ENCODE results near the gene AWAT2. TPM values are rescaled to one million over a fixed set of nuclear protein-coding genes. Genes with fewer than 3 reads are reported as not detected.

Gene AWAT2
- total and polyA plus RNA-seq, 9 of the 15 experiments (the other 6 are each of a cell fraction or from before 2014, with no cell fraction given) = not detected

DNA sequence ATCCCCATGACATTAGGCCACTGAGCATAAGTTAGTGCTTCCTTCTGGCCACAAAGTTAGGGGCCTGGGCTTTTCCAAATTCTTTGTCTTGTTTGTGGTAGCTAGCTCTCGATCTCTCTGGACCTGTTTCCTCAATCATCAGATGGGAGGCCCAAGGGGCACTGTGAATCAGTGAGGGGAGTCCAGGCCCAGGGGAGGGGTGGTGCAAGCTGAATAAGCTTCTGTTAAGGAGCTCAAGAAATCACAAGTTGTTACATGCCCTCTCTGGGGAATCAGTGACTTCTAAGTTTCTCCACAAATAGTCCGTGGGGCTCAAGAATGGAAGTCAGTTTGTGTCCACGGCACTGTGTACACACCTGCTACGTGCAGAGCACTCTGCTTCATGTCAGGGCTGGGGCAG lies 15.1 kb downstream of the AWAT2 start (continued):
- TF ChIP-seq SNRNP70 (optimal IDR thresholded peaks at IDR 0.05; ENCODE audit: low read depth, low read length) (no peak), NFATC3 (IDR thresholded peaks at IDR 0.05) (no peak), KAT8 (IDR thresholded peaks at IDR 0.05; ENCODE audit: low read depth) (no peak), NR1H2 (CRISPR knock-in tag; IDR thresholded peaks at IDR 0.05) (no peak)

DNA sequence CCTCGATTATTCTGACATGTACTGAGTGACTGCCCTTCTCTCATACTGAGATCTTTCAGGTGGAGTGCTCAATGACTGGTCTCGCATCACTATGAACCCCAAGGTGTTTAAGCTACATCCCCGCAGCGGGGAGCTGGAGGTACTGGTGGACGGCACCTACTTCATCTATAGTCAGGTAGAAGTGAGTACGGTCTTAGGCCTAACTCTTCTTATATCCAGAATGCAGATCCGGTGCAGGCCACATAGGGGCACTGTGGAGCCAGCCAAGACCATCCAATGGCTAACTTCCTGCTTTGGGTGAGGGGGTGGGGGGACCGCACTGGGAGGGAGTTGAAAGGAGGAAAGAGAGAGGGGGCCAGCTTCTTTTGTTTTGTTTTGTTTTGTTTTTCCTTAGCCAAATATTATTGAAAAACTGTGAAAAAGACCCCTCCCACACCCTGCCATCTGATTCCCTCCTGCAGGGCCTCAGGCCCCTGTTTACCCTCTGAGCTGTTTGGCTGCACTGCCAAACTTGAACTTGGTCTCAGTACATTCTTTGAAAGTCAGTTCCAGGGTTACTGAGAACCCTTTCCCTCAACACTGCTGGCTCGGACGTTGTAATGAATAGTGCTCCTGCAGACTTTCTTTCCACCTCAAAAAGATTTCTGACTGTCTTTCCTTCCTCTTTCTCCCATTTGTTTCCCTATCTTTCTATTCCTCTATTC lies 16.2 kb downstream of the AWAT2 start:
- CTCF ChIA-PET (ENCODE audit: low intra/inter-chr PET ratio) = interaction anchor here (0.8 to 0.9 kb wide), 2 partner anchors 64 to 229 kb away, joined by 3 read pairs; no protein-coding TSS in a partner anchor
- BruUV-seq (replicated peaks) = no TSS peak
- no peak for TF ChIP-seq ZBTB12 (CRISPR knock-in tag; IDR thresholded peaks at IDR 0.05)
- peak; percentile 23; the same call in 1 of the 2 replicates for TF ChIP-seq REST (IDR thresholded peaks at IDR 0.05; ENCODE audit: borderline replicate concordance)
- no peak for TF ChIP-seq REST (CRISPR knock-in tag; IDR thresholded peaks at IDR 0.05; ENCODE audit: low read depth)
- TF ChIP-seq ZNF75A (CRISPR knock-in tag; IDR thresholded peaks at IDR 0.05) = no peak
- TF ChIP-seq, protein P1, sequence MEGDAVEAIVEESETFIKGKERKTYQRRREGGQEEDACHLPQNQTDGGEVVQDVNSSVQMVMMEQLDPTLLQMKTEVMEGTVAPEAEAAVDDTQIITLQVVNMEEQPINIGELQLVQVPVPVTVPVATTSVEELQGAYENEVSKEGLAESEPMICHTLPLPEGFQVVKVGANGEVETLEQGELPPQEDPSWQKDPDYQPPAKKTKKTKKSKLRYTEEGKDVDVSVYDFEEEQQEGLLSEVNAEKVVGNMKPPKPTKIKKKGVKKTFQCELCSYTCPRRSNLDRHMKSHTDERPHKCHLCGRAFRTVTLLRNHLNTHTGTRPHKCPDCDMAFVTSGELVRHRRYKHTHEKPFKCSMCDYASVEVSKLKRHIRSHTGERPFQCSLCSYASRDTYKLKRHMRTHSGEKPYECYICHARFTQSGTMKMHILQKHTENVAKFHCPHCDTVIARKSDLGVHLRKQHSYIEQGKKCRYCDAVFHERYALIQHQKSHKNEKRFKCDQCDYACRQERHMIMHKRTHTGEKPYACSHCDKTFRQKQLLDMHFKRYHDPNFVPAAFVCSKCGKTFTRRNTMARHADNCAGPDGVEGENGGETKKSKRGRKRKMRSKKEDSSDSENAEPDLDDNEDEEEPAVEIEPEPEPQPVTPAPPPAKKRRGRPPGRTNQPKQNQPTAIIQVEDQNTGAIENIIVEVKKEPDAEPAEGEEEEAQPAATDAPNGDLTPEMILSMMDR (IDR thresholded peaks at IDR 0.05 in 2 of 3, conservative IDR thresholded peaks at IDR 0.05 in 1 of 3; ENCODE audit: insufficient read depth in 2 of 3, low read depth in 1 of 3, low read length in 3 of 3) = peak; percentile 62 to 68 (median 65)

More for the DNA sequence above, 16.2 kb downstream of the AWAT2 start:
- DNase-seq (ENCODE audit: extremely low read depth in 1 of 4, low spot score in 3 of 4) (peak; percentile 48 to 58 (median 54)), FAIRE-seq (peak; percentile 63), ATAC-seq (peak; percentile 93)
- in situ Hi-C loops (cut with MboI) = loop anchor here (5.0 to 25.0 kb wide), 2 partner anchors 64 to 496 kb away; no protein-coding TSS in a partner anchor
- H3K4me3 ChIP-seq = no peak overlapping the region
- no peaks in the 10 kb centered on the region for H3K27me3 ChIP-seq (ENCODE audit: control insufficient read depth in 2 of 2, insufficient read depth in 2 of 2, low read length in 2 of 2)
- no peak overlapping the region for H3K27ac ChIP-seq (ENCODE audit: extremely low read depth, low read depth, low read length)
- no peaks in the 10 kb centered on the region for H3K9me3 ChIP-seq (replicated peaks; ENCODE audit: control insufficient read depth, insufficient read depth, low read depth, low read length)
- no peaks in the 10 kb centered on the region; the same call in 1 of the 2 replicates for H4K20me1 ChIP-seq (replicated peaks; ENCODE audit: control insufficient read depth, insufficient read depth, low read length)
- H2AFZ ChIP-seq (ENCODE audit: low read depth, low read length) = no peak overlapping the region
- no peaks in the 10 kb centered on the region for H3K36me3 ChIP-seq (ENCODE audit: control insufficient read depth, insufficient read depth, low read length)
- no peaks in the 10 kb centered on the region for H3K79me2 ChIP-seq (ENCODE audit: control insufficient read depth, insufficient read depth, low read length)
- no peak overlapping the region for H3K4me2 ChIP-seq (ENCODE audit: insufficient read depth, low read length)
- intact Hi-C loops (cut with micrococcal nuclease) = loop anchor here (1.0 to 10.0 kb wide), 4 partner anchors 64 to 609 kb away; no protein-coding TSS in a partner anchor
- H3K9me1 ChIP-seq (ENCODE audit: control insufficient read depth, insufficient read depth, low read length) = no peaks in the 10 kb centered on the region
- POLR2A ChIA-PET = no interaction called here
- H3K9ac ChIP-seq (ENCODE audit: insufficient read depth in 1 of 2, low read depth in 2 of 2, low read length in 2 of 2) = no peak overlapping the region
- 9% methylated on average over 9 of the region's 10 CpGs for WGBS (ENCODE audit: insufficient coverage, low coverage, missing lambda C conversion rate)
- H3K4me1 ChIP-seq (replicated peaks in 1 of 2; ENCODE audit: control insufficient read depth in 2 of 2, insufficient read depth in 2 of 2, low read length in 2 of 2) = no peaks in the 10 kb centered on the region
